HFF-Myc (cell line): ENCODE results near the gene ALDOA.

Source experiments
- DNase-seq: peaks from one replicate; pipeline ENCODE4 v3.0.0-alpha.2; 2011; ENCODE audit warnings: low read depth; ENCODE audit errors: extremely low read depth
- H3K4me3 ChIP-seq: replicated peaks from 2 replicates; pipeline ENCODE4 v1.5.1; 2011; ENCODE audit warnings: low read depth, mild to moderate bottlenecking, control low read depth, low read length
- CTCF ChIP-seq: IDR thresholded peaks from 2 replicates; pipeline ENCODE4 v1.5.1; 2012; ENCODE audit warnings: mild to moderate bottlenecking, low read depth, low read length, control low read depth; ENCODE audit errors: missing control alignments

ALDOA gene

DNA sequence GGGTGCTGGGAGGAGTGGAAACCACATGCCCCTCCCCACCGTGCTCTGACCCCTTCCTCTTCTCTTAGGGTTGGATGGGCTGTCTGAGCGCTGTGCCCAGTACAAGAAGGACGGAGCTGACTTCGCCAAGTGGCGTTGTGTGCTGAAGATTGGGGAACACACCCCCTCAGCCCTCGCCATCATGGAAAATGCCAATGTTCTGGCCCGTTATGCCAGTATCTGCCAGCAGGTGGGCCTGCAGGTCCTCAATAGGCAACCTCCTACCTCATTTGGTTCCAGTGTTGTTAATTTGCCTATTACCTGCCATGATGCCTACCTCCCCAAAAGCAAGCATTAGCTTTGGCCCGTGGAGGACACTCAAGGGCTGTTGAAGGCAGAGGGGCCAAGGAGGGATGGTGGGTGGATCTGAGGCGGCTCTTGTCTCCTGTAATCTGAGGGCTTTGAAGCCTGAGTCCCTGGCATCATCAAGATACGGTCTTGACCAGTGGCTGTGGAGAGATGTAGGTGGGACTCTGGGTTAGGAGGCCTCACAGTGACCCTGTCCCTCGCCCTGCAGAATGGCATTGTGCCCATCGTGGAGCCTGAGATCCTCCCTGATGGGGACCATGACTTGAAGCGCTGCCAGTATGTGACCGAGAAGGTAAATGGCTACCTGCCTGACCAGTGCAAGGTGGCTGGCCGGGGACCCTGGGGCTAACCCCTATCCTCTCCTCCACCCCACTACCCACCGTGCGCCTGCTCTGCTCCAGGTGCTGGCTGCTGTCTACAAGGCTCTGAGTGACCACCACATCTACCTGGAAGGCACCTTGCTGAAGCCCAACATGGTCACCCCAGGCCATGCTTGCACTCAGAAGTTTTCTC is 3.4 kb downstream of the ALDOA start:
- no peak for DNase-seq
- peak overlapping the region; percentile 9 for H3K4me3 ChIP-seq

DNA sequence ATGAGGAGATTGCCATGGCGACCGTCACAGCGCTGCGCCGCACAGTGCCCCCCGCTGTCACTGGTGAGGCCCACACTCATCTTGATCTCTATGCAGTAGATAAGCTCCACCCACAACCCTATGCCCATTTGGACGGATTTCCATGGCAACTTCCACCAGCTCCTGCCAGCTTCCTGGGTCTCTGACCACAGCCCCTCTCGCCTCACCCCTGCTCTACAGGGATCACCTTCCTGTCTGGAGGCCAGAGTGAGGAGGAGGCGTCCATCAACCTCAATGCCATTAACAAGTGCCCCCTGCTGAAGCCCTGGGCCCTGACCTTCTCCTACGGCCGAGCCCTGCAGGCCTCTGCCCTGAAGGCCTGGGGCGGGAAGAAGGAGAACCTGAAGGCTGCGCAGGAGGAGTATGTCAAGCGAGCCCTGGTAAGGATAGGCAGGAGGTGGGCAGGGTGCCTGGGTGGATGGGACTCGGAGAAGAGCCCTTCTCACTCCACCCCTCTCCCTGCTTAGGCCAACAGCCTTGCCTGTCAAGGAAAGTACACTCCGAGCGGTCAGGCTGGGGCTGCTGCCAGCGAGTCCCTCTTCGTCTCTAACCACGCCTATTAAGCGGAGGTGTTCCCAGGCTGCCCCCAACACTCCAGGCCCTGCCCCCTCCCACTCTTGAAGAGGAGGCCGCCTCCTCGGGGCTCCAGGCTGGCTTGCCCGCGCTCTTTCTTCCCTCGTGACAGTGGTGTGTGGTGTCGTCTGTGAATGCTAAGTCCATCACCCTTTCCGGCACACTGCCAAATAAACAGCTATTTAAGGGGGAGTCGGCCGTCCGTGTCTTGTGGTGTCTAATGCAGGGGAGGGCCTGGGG is 4.3 kb downstream of the ALDOA start:
- TF ChIP-seq CTCF, result no peak
- no peak for DNase-seq
- H3K4me3 ChIP-seq, result peak overlapping the region; percentile 9; the same call in 1 of the 2 replicates

More for the DNA sequence above, 3.4 kb downstream of the ALDOA start:
- peak; percentile 56 for TF ChIP-seq CTCF

- no peak overlapping the region for H3K4me3 ChIP-seq
- DNase-seq, result no peak
- TF ChIP-seq CTCF, result no peak
Observed at GRCh38 chr16:30070490-30070889, 4.9 kb downstream of the ALDOA start.

- no peak for DNase-seq
- TF ChIP-seq CTCF, result no peak
- peak within 1 kb of the TSS; percentile 92 for H3K4me3 ChIP-seq
Observed at GRCh38 chr16:30075503-30076275, 10.1 kb downstream of the ALDOA start, which contains the start of gene PPP4C. Gene PPP4C, plus strand, starts transcription at chr16:30075994. Its CDS starts 384 bp downstream, at chr16:30076378.

GRCh38 chr16:30076276-30076791 is 10.8 kb downstream of the ALDOA start:
- peak overlapping the region; percentile 92 for H3K4me3 ChIP-seq
- no peak for DNase-seq
- TF ChIP-seq CTCF, result no peak

DNA sequence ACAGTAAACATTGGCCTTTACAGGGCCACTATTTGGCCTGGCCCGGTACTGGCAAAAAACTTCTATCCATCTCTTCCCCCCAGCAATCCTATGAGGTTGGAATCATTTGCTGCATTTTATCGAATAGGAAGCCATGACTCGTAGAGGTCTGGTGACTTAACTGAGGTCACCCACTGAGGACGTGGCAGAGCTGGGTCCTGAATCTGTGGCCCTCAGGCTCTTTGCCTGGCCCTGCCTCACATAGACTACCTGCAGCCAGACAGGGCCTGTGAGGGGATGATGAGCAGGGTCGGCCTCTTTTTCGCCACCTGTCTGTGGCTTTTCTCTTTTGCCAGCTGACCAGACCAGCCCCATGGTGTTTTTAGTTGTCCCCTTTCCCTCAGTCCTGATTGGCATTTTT is 12.1 kb downstream of the ALDOA start:
- H3K4me3 ChIP-seq, result peak overlapping the region; percentile 92
- TF ChIP-seq CTCF, result no peak
- DNase-seq, result no peak
